NK-92 treated with Interleukin-12 subunit alpha and Interleukin-12 subunit beta, amount 100 ng/mL, for 24 hours (cell line): ENCODE measurements around the gene NDC1.

Experiments used
- DNase-seq: peaks from one replicate; lab custom pipeline; 2025; lab: John Stamatoyannopoulos, UW

NDC1 gene

DNA sequence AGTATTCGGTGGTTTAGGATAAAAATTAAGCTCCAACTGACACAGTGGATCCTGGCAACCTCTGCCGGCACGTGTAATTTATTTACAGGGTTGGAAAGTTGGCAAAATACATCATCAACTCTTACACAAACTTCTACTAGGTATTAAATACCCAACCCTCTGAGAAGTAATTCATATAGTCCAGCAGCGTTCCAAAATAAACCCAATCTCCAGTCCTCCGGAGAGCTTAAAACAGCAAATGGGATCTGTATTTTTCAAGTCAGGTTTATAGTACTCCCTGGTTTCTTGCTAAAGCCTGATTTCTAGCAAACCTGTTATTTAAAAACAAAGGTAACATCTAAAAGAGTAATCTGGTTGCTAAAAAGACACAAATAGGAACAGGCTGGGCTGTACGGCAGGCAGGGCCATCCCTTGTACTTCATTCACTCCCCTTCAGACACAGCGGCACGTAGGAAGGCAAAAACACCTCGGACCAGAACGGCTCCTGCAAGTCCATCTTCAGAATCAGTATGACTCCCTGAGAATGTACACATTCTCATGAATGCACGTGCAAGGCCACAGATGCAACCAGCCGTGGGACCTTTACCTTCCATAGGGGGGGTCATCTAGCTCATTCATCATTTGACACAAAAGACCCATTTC lies 107.8 kb downstream of the NDC1 start:
- no peak for DNase-seq

DNA sequence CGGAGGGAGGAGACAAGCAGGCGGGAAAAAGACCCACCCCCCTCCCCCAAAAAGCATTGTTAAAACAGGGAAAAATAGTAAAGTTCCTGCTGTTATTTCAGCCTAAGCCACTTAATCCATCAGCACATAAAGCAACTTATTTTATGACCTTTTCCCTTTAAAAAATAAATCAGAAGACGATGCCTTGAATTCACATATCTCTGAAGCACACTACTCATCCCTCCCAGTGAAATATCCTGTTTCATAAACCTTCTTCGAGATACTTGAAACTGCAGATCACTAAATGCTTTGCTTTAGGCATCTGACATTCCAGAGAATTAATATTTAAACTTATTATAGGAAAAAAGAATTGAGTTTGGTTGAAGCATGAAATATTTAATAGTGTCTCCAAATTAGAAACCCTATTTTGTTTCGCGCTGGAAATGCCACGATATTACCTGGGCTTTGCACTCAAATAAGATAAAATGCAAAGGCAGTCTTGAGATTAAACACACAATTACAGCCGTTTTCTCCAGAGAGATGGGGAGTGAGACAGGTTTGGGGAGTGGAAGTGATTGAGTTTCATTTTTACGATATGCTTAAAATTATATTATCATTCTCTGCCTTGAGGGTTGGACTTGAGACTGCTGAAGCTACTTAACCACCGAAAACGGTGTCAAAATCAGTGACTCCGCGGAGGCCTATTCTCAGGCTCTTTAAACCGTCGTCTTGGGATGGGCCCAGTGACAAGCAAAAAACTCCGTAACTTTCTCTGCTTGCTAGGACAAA lies 108.5 kb downstream of the NDC1 start:
- DNase-seq, result no peak

DNA sequence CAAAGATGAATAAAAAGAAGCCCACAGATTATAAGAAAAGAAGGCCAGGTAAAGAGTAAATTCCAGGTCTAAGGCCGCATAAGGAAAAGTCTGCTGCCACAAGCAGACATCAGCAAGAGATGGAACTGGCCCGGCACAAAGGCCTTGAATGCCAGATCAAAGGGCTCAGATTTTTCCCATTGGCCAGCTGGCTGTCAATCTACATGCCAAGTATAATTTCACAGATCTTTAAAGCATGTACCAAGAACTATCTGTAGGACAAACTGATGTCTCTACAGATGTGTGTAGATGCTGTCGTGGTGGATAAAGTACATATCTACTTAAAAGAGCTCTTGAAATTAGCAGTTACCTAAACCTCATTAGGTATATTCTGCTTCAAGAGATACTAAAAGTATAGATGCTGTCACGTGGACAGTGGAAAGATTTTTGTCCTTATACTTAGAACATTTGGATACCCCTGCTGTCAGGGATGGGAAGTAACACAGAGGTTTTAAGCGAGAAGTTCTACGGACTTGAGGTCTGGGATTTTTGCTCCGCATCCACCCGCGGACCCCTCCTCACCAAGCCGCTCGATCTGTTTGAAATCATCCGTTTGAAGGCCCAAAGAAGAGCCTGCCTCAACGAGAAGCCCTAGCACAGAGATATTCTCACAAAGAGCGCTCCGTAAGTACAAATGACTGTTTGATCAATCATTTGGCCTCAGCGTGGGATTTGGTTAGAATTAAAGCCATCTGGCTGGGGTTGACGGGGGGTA lies 109.2 kb downstream of the NDC1 start:
- DNase-seq, result no peak

DNA sequence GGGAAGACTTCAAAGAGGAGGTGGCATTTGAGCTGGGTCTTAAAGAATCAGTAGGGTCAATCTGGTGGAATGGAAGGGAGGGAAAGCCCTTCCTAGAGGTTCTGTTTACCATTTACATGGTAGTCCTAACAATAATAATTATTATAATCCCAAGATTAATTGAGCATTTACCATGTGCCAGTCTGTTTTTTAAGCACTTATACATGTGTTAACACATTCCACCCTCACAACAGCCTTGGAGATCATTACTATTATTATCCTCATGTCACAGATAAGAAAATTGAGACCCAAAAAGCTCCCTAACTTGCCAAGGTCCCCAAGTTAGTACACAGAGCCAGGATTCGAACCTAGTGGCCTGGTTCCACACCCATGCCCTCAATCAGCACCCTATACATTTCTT lies 109.9 kb downstream of the NDC1 start:
- no peak for DNase-seq

DNA sequence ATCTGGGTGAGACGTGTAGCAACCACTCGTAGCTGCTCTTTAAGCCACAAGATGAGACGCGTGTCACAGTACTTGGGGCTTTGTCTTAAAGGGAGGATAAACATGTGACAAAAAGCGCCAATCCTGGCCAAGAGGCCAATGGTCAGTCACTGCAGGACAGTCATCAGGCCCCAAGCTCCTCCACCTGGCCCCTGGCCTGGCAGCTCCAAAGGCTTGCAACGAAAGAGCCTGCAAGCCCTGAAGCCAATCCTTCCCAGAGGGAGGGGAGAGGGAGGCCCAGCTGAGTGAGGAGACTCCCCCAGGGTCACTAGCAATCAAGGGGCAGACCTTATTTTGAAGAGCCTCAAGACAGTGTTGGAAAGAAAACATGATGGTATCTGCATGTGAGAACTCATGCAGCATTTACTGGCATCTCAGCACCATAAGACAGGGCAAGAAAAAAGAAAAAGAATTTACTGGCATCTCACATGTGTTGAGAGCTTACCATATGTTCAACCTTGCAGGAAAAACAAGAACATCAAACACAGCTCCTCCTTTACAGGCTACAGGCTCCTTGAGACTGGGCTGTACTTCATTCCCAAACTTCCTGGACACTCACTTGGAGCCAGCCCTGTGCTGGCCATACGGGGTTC lies 110.5 kb downstream of the NDC1 start:
- DNase-seq, result no peak

DNA sequence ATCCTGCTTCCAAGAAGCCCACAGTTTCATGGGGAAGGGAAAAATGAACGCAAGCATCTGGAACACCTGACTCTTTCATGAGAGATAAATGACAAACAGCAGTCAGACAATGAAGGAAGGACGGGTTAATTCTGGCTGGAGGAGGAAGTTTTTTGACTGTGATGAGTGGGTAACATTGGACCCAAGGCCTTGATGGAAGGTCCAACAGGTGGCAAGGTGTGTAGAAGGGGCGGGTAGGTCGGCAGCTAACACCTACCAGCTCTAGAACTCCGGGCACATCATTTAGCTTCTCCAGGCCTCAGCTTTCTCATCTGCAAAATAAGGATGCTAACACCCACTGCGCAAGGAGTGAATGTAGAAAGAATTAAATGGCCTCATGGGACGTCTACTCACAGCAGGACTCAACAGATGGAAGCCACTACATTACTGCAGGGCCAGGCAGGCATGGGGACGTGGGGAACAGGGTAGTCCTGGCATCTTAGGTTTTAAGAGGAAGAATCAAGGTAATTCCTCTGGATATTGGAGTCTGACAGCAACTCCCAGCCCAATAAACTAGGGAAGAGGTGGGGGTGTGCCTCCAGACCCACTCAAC lies 112.0 kb downstream of the NDC1 start:
- no peak for DNase-seq

DNA sequence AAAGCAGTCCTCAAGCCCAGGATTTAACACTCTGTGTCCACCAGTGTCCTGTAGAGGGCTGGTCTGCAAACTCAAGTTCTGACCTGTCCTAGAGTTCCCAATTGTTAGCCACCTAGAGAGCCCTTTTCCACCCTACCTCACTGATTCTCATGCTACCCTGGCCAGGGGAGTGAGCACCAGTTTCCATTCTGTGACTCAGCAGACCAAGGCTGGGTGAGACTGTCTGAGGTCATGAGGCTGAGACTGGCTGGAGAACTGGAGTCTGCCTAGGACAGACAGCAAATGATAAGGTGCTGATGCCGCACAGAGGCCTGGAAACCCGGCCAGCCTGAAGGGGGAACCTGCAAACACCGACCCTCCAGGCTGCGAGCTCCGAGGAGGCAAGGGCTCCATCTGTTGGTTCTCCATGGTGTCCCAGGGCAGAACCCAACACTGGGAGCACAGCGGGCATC lies 112.8 kb downstream of the NDC1 start:
- DNase-seq, result no peak

DNA sequence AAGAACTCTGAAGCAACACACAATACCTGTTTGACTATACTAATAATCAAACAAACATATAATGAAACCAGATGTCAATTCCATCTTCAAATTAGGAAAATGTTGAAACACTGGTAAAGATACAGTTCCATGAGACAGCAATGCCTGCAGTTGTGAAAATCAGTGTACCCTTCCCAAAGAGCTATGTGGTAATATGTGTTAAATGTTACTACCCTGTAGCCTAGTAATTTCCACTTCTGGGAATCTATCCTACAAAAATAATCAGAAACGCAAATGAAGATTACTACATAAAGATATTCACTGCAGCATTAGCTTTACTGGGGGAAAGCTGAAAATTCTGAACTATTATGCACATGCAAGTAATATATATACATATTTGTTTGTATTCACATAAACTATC lies 116.1 kb downstream of the NDC1 start:
- no peak for DNase-seq

DNA sequence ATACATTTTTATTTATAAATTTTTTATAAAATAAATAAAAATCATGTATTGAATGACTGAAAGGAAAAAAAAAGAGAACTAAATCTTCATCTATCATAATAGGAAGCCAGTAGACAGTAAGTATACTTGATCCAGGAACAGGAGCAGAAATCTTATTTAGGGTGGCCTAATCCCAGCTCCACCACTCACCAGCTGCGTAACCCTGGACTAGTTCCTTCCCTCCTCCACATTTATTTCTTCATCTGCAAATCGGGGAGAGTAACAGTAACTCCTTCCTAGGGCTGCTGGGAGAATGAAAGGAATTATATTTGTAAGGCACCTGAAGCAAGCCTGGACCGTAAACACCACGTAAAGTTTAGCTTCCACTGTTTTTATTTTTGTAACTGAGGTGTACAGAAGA lies 117.0 kb downstream of the NDC1 start:
- no peak for DNase-seq

DNA sequence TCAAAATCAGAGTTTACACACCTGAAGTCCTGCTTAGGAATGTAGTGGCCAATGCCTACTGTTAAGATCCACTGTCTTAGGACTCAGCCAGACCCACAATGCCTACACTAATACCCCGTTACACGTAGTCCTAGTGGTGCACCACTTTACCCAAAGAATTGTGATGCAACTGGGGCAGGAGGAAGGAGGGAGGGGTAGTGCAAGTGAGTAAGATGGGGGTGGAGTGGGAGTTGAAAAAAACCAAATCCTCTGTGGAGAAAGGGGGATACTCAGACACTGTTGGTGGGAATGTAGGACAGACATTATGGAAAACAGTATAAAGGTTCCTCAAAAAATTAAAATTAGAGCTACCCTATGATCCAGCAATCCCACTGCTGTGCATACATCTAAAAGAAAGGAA lies 118.6 kb downstream of the NDC1 start:
- DNase-seq, result no peak

DNA sequence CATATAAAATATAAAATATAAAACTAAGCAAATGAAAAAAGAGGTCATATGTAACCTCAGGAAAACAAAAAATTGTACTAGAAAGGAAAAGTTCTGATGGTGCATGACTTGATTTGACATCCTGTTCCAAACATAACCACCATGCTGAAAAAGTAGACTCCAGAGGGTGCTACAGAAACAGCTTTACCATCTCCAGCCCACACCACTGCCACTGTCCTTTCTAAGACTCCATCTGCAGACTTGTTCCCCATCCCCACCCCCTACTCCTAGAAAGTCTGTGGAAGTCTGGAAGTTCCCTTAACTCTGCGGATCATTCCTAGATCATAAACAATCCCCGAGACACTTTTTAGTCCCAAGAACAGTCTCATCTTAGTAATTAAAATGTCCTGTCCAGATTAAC lies 119.7 kb downstream of the NDC1 start:
- no peak for DNase-seq

DNA sequence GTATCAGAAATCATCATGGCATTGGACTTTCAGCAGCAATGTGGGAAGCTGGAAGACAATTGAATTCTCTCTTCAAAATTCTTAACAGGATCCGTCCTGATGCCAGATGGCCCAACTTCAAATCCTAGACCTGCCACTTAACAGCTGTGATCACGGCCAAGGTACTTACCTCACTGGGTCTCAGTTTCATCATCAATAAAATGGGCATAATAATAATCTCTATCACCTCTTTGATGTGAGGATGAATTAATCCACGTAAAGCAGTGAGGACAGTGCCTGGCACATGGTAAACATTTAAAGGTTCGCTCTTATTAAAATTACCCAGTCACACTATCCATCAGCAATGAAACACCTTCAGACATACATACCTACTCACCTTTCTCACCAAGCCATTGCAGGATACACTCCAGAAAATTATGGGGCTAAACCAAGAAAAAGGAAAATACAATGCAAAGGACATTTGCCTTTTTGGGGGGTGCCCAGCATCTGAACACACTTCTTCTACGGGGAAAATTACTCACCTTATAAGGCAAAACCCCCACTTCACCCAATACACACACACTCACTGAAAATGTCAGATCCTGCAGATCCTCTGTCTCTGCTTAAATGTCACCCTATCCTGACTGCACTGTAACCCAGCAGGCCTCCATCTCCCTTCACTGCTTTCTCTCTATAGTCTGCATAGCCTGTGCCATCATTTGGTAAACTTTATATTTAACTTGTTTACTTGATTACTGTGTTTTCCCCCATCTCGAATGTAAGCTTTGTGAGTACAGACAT lies 120.9 kb downstream of the NDC1 start:
- DNase-seq, result no peak

DNA sequence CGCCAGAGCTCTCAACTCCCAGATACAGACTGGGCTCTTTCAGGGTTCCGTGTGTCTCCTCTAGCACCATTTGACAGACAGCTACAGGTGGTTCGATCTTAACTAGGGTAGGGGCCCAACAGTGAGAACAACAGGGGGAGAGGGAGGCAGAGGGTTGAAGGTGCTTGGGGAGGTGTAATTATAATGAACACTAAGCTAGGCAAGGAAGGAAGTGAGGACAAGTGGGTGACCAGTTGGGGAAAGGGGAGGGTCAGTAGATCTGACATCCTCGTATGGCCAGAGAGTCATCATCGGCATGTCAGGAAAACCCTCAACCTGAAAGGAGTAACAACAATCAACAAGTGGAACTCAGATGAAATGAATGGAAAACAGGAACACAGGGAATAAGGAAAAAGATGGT lies 121.9 kb downstream of the NDC1 start:
- no peak for DNase-seq

DNA sequence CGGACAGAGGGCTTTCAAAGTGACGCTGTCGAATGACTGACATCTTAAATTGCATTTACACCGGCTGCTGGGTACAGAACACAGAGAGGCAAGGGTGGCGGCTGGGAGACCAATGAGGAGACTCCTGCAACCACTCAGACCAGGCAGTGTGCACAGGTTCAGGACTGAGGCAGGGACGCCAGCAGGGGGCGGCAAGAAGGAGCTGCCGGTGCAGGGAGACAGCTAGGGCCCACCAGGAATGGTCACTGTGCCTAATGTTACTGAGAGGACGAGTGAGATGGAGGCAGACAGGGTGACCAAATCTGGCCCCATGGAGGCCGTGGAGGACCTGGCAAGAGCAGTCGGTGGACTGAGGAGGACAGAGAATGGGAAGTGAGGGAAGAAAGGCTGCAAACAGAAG lies 122.6 kb downstream of the NDC1 start:
- DNase-seq, result no peak
